Myocyte (in vitro differentiated cells): ENCODE data around the gene ECE1. TPM values are rescaled to one million over a fixed set of nuclear protein-coding genes. Genes with fewer than 3 reads are reported as not detected.
A peak's percentile ranks its signal among the peaks of the same experiment; 100 is the strongest.

Experiments used
- DNase-seq: peaks from one replicate; pipeline ENCODE4 v3.0.0-alpha.2; 2012; ENCODE audit warnings: low read depth
- total RNA-seq: library from RNA; depleted of rRNA; stranded (reverse); fragments of >200 nt; gene quantifications from 2 replicates; pipeline ENCODE4 v1.2.3, GENCODE V29; 2014

Gene ECE1
- total RNA-seq, 1 donor from 2014 or later, result 15.9 TPM

GRCh38 chr1:21308847-21309652 lies 18.8 kb upstream of the ECE1 start:
- DNase-seq, result no peak

- no peak for DNase-seq
Observed at GRCh38 chr1:21308330-21308729, 18.1 kb upstream of the ECE1 start.

- no peak for DNase-seq
Observed at GRCh38 chr1:21307663-21308305, 17.5 kb upstream of the ECE1 start.

- no peak for DNase-seq
Observed at GRCh38 chr1:21307210-21307609, 16.9 kb upstream of the ECE1 start.

- DNase-seq, result no peak
Observed at GRCh38 chr1:21305900-21306189, 15.6 kb upstream of the ECE1 start.

- peak; percentile 51 for DNase-seq
Observed at GRCh38 chr1:21305155-21305899, 15.1 kb upstream of the ECE1 start.

- peak; percentile 26 for DNase-seq
Observed at GRCh38 chr1:21304488-21304887, 14.2 kb upstream of the ECE1 start.

GRCh38 chr1:21302747-21303715 lies 12.8 kb upstream of the ECE1 start:
- DNase-seq, result peak; percentile 63

GRCh38 chr1:21301794-21302440 lies 11.7 kb upstream of the ECE1 start:
- no peak for DNase-seq

GRCh38 chr1:21300774-21301173 lies 10.5 kb upstream of the ECE1 start:
- no peak for DNase-seq

- DNase-seq, result no peak
Observed at GRCh38 chr1:21299780-21300395, 9.6 kb upstream of the ECE1 start.

- DNase-seq, result no peak
Observed at GRCh38 chr1:21298981-21299391, 8.7 kb upstream of the ECE1 start.

- no peak for DNase-seq
Observed at GRCh38 chr1:21297975-21298374, 7.7 kb upstream of the ECE1 start.

- DNase-seq, result no peak
Observed at GRCh38 chr1:21296509-21297354, 6.5 kb upstream of the ECE1 start.

GRCh38 chr1:21295545-21295944 lies 5.3 kb upstream of the ECE1 start:
- DNase-seq, result no peak

- no peak for DNase-seq
Observed at GRCh38 chr1:21295002-21295401, 4.7 kb upstream of the ECE1 start.

- DNase-seq, result no peak
Observed at GRCh38 chr1:21294266-21294989, 4.2 kb upstream of the ECE1 start.

GRCh38 chr1:21293537-21294265 lies 3.4 kb upstream of the ECE1 start:
- DNase-seq, result no peak
